Measurements from ENCODE around the gene DTHD1.
A peak's percentile ranks its signal among the peaks of the same experiment; 100 is the strongest.

Gene DTHD1

DNA sequence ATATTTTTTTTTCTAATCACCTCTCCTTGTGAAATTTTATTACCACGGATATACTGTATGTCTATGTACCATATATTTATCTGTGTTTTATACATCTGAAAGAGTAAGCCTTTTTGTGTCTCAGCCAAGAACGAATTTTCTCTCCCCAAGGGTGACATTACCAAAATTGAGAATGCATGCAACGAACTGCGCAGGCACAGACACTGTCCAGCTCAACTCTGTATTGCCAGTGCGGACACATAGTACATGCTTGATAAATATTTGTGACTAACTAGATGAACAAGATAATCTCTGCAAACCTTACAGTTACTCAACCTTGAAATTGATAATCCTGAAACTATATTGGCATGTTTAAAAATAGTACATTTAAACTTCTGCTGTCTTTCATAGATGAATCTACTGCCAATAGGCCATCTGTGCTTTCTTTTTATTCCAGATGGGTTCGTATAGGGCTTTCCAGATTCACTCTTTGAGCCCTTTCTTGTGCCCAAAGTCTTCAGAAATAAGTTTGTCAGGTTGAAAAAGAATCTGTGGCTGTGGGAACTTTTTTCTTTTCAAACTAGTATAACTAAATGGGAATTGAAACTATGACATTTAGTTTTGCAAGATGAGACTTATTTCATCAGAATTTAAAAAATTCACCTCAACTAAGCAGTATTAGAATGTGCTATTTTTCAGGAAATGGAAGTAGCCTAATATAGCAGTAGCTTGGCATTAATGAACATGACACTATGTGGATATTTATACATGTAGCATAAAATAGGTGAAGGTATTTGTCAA is 38.9 kb downstream of the DTHD1 start:
- peak; percentile 1 for DNase-seq

DNA sequence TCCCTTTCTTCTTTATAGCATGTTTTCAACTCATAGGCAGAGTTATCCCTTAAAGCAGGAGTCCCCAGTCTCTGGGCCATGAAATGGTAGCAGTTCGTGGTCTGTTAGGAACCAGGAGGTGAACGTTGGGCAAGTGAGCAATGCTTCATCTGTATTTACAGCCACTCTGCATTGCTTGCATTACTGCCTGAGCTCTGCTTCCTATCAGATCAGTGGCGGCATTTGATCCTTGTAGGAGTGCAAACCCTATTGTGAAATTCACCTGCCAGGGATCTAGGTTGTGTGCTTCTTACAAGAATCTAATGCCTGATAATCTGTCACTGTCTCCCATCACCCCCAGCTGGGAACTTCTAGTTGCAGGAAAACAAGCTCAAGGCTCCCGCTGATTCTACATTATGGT is 39.8 kb downstream of the DTHD1 start:
- DNase-seq, result no peak

DNA sequence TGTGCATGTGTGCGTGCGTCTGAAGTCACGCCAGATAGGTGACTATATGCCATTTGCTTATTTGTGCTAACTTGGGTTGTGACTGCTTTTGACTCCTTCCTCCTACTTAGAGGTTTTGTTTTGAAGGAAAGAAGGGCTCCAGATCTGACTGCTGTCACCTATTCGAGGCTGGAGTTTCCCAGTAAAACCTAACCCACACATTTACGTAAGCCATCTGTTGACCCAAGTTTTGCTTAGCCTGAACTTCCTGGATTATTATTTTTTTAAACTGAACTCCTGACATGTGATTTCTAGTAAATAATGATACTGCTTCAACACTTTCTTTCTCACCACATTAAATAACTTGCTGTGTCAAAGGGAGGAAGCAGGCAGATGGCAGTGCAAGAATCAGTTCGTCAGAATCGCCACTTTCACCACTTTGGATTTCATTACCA is 41.5 kb downstream of the DTHD1 start:
- no peak for DNase-seq

DNA sequence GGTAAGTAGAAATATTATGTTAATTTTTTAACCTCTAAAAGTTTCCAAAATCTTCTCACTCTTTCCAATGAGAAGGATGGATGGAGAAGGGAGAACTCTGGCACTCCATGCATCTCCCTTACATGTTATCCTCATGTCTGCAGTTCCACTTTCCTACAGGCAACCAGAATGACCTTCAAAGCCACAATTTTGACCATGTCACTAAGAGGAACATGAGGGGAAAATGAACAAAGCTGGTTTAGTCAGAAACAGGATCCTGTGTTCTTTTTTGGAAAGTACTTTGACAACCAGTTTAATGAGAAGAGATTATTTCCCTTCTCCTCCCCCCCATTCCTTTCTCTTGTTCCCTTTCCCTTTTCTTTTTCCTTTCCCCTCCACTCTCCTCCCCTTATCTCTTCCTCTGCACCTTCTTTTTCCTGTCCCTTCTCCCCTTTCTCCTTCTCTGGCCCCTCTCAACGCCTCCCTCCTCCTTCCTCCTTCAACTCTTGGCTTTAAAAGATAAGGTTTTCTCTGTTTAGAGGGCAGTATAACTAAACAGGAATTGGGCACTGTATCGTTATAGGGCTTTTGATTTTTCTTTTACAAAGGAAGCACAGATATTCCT is 42.5 kb downstream of the DTHD1 start:
- DNase-seq, result no peak

DNA sequence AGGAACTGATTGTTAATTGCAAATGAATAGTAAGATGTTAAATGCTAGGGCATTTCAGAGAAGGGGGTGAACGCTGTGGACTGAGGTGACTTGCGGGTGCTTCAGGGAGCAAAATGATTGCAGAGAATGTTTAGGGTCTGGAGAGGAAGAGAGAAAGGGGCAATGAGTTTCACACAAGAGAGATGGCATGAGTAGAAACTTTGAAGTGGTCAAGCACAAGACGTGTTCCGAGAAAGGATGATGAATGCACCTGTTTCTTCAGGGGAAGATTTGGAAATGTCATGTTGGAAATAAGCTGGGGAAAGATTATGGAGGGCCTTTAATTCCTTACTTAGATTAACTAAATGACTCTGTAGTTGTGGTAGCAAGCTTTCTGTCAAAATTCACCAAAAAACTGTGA is 43.4 kb downstream of the DTHD1 start:
- no peak for DNase-seq

DNA sequence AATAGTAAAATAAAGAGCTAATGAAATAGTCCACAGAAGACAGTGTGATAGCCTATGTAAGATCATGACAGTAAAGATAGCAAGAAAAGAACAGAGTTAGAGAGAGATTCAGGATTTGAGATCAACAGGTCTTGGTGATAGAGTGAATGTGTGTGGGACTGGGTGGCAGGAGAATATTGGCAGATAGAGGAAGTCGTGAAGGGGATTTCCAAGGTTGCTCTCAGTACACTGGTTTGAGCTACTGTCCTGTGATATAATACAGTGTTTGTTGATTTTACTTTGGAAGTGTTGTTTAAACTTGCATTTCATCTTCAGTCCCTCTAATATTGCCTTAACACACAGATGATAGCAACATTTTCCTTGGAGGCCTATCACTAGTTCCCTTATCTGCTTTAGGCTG is 44.1 kb downstream of the DTHD1 start:
- DNase-seq, result no peak

DNA sequence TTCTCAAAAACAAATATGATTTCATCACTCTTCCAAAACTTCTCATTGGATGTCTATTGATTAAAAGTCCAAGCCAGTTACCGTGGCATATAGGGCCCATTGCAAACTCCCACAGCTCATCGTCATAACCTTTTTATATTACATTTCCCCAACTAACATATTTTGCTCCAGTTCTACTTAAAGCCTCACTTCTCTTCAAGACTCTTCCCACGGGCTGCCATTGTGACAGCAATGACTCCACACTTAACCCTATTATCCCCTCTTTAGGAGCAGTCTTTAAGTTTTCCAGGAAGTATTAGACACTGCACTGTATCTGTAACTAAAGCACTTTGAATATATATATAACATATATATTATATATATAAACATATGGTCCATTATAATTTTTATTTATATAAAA is 44.5 kb downstream of the DTHD1 start:
- no peak for DNase-seq

DNA sequence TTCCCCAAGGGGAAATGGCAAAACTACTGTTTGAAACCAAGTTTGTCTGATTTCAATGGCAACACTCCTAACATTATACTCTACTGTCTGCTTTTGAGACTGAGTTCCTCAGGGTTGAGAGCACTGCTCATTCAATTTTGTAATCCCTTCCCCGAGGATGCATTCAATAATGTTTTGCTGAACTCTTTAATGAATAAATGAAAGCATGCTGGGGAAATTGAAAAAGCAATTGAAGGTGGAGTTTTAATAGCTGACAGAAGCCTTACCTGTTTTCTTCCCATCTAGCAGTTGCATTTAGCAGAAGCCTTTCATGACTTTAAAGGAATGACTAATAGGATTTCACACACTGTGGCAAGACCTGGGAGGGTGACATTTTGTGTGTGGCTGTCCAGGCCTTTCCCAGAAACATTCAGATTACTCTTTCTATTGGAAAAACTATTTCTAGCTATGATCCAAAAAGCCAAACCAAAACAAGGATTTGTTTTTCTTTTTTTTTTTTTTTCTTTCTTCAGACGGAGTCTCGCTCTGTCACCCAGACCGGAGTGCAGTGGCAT is 45.1 kb downstream of the DTHD1 start:
- no peak for DNase-seq

DNA sequence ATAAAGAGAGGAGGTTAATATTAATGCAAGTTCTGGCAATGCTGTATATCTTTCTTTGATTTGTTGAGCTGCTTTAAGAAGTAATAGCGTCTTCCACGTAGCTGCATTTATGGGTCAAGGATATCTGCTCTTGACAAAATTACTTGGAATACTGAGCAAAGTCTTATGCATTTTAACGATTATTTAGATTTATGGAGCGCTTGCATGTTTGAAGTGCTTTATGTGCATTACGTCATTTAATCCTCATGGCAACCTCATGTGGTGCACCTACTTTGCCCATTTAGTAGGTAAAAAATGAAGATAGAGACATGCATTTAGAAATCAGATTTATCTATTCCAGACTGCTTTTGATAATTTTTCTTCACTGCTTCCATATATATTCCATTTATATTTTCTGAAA is 46.0 kb downstream of the DTHD1 start:
- no peak for DNase-seq

DNA sequence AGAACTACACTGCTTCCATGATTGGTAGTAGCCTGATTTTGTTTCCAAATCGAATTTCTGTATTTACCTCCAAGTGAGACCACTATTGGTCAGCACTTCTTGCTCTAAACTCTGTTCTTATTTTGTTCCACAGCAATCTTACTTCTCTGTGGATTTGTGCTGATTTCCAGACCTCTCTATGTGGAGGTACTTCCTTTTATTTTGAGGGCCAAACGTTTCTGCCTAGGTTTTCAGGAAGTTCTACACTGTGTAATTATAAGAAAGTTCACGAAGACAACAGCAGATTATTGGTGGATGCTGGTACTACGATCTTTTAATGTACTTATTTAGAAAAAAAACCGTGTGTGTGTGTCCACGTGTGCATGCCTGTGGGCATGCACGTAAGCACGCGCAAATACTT is 46.7 kb downstream of the DTHD1 start:
- DNase-seq, result no peak

DNA sequence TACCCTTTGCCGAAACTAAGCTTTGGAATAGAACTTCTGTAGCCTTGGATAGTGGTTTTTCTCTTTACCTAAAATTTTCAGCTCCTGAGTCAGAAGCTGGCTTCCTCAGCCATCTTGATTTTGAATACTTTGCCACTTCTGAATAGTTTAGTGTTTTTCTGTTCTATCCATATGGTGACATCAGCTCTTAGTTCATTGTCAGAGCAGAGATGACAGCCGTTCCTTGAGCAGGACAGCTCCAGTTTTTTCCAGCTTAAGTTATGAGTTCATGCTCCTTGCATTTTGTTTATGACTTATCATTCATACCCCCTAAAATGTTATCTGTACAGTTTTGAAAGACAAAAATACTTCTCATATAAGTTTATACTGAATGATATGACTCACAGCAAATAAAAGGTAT is 47.8 kb downstream of the DTHD1 start:
- DNase-seq, result no peak

DNA sequence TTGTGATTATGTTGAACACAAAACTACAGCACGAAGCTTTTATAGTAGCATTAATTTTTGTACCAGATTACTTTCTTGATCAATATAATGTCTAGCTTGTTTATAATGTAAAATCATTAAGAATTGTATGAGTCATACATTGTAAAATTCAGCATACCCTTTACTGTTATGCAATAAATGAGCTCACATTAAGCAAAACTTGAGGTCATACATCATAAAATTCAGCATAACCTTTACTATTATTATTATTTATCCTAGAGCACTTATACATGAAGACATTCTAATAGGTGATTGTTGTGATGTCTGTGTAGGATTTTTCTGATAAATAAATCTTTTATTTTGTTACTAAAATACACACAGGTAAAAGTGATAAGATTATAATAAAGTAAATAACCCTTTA is 49.4 kb downstream of the DTHD1 start:
- DNase-seq, result no peak

DNA sequence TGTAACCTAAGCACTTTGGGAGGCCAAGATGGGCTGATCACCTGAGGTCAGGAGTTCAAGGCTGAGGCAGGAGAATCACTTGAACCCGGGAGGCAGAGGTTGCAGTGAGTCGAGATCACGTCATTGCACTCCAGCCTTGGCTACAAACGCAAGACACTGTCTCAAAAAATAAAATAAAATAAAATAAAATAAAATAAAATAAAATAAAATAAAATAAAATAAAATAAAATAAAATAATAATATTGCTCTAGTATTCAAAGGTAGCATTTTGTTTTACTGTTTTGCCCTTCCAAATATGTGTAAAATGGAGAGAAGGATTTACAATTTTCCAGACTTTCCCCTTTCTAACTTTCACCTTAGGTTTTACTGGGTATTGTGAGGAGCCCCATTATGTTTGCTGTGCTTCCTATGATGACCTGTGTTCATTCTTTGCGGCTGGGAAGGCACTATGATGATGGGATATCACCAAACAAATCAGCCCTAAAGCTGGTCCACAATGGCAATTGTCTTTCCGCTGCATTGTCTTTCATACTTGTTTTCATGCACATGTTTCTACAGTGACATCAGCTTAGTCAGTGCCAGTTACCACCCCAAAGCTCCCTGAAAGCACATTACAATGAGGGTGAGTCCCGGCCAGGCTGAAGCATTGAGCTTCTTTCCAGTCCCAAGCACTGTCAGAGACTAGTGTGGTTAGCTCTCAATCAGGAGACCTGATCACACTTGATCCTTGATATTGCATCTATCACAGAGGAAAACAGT is 50.8 kb downstream of the DTHD1 start:
- no peak for DNase-seq

DNA sequence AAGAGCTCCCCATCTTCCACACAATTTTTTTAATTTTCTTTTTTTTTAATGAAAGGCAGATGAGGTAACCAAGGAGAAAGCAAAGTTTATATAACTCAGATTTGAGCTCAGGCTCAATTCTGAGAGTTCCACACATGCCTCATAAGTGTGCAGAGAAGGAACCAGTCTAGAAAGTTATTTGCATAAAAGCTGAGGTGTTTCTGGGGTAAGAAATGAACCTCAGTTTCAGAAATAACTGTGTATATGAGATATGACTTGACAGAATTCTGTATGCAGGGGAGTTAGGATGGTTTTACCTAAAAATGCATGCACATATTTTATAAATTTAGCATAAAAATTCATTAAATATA is 51.3 kb downstream of the DTHD1 start:
- DNase-seq, result no peak

DNA sequence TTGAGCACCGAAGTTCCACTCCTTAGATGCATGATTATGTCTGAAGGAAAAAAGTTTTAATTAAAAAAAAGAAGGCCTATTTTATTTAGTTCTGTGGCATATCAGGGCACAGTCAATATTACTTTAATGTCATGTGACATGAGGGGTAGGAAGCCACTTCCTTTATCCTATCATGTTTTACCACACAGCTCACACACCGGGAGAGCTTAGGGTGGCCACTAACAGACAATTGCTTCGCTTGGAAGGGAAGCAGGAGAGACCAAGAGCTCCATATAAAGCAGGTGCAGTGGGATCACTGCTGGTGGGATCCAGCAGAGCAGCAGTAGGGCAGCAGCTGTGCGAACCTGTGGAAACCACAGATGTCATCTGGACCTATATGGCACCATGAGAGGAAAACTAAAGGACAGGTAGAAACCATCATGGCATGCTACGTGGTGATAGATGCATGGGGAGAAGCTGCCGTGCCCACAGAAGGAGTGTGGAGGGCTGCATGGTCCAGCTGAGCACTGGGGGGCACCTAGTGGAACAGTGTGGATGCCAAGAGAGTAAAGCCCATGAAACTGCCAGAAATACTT is 52.0 kb downstream of the DTHD1 start:
- no peak for DNase-seq

DNA sequence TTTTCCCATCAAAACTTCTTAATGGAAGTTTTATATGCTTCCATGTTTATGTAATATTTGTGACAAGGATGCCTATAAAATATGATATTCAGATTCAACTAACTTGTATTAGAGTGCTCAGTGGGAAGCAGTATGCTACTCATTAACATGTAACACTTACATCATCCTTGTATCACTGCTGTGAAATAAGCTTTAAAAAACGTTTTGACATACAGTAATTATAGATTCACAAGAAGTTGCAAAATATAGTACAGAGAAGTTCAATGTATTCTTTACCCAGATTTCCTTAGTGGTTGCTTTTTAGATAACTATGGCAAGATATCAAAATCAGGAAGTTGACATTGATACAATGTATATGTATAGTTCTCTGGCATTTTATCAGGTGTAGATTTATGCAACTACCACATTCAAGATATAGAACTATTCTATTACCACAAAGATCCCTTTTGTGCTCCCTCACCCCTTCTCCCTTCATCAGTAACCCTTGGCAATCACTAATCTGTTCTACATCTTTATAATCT is 56.3 kb downstream of the DTHD1 start:
- DNase-seq, result no peak

DNA sequence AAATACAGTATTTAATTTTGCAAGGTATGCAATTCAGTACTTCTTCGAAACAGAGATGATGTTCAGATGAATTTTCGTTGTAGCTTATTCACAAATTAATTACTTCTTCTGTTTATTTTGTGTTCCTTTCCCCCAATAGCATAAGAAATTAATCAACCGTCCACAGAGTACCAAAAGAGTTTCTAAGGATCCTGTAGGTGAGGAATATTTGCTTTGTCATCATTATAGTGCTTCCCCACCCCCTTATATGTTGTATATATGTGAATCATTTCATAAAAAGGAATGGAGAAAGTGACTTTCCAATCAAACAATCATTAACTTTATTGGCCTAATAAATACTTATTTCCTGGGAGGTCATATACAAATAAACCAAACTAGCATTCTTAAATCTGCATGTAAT is 57.6 kb downstream of the DTHD1 start:
- DNase-seq, result no peak

DNA sequence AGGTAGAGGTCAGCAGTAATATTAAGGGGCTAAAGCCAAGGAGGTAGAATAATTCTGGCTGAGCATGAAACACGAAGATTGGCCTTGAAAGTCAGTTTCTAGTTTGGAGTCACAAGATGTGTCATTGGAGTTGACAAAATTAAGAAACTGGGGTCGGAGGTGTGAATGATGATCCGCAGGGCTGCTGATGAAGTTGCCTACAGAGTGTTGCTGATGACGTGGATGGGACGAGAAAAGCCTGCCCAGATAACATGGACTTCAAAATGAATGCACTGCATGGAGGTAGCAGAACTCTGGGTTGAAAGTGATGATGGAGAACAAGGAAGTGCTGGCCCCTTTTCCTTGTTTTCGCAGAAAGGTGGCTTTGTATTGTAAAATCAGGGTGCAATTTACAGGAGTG is 60.5 kb downstream of the DTHD1 start:
- no peak for DNase-seq

DNA sequence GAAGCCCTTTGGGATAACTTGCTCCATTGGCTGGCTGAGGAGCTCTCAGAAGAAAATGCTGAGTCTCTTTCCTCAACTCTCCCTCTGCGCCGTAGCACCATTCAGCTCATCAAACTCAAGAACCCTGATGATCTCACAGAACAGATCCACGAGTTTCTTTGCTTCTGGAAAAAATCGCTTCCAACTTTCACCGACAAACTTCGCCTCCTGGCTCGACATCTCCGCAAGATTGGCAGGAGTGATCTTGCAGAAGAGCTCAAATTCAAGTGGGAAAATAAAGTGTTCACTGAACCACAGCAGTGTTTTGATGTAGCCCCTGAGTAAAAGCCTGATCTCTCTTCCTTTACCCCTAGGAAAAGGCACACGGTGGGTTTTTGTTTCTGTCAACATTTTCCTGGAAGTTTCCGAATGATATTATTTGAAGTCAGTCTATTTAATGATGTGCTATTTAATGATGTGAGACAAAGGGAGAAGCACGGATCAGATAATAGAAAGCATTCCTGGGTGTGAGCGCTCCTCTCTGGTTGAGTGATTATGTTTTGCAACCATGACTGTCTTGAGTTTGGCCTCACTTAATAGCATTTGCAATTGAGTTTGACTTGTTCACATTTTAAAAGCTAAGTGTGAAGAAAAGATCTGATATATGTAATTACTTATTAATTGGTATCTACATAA is 62.2 kb downstream of the DTHD1 start:
- no peak for DNase-seq

DNA sequence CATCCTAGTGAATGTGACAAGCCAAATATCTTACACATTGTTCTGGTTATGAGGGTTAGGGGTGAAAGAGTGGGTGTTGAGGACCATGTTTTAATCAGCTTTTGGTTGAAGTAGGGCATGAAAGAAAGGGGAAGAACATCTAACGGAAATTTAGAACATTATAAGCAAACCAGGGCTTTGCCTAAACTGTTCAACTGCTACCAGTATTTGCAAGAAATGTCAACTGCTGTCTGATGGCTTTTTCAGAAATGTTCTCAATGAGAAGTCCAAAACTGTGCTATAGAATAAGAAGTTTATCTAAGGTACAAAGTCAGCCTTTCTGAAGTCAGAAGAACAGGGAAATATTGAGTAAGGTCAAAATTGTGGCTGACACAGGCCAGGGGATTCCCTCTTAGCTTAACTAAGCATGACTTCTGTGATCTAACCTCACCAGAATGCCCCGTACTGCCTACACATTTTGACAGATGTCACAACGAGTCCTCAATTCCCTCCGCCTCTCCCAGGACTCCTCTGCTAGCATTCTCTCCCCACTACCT is 67.1 kb downstream of the DTHD1 start:
- no peak for DNase-seq

DNA sequence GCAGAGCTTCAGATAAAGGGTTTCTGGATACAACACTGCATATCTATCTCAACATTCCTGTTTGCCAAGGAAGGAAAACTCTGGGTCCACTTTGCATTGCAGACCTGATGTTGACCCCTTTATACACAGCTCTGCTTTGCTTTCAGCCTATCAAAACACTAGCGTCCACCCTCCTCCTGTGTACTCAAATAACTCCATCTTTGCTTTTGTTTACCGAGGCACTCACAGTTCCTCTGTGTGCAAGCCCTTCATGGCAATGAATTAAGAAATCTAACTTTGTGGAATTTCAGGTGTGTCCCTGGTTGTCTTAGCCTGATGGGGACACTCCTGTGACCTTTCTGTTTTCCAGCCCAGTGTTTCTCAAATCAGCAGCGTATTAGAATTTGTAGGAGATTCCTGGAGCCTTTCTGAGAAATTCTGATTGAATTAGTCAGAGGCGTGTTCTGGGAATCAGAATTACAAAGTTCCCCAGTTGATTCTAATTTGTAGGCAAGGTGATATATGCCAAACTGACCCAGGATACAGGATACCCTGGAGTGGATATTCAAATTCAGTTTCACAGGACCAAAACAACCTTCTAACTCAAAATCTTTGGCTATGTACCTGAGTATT is 68.6 kb downstream of the DTHD1 start:
- DNase-seq, result no peak

DNA sequence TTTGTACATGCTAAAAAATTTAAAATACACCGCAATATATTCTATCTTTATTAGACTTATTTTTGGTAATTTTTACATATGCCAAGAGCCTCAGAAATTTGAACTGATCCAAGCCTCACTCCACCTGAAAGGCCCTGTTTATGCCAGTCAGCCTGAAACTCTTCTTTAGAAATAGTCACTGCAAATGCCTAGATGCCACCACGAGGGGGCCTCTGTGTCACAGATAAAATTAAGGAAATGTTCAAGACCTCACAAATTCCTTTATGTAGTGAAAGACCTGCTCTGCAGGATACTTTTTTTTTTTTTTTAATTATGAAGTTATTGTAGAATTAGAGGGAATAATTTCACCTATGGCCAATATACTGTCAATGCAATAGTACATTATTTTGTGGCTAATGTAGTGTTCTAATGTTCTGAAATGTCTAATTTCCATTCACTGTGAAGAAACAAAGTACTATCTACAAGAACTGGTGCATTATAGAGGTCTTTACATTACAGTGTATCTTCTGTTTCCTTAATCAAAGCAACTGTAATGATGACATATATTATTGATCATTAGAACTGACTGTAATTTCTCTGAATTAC is 69.8 kb downstream of the DTHD1 start:
- DNase-seq, result peak; percentile 25
